SW480 (cell line): ENCODE measurements around the gene EYA2.

Source experiments
- DNase-seq: peaks from one replicate; pipeline ENCODE4 v3.0.0-alpha.2; 2016; ENCODE audit warnings: low spot score

Gene EYA2

DNA sequence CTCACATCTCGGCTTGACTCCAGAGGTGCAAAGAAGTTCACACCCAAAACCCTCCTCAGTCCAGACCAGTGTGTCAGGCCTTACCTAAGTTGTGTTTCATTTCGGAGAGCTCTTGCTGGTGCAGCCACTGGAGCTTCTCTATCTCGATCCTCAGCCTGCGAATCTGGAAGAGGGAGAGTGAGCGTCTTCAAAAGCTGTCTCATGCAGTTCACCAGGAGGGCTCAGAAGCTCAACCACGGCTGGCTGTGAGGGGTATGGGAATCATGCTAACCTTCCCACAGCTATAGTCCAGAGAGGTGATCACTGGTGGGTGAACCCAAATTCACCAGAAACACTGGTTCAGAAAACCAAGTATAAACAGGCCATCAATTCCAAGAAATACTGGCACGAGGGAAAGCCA is 332.5 kb downstream of the EYA2 start:
- no peak for DNase-seq

DNA sequence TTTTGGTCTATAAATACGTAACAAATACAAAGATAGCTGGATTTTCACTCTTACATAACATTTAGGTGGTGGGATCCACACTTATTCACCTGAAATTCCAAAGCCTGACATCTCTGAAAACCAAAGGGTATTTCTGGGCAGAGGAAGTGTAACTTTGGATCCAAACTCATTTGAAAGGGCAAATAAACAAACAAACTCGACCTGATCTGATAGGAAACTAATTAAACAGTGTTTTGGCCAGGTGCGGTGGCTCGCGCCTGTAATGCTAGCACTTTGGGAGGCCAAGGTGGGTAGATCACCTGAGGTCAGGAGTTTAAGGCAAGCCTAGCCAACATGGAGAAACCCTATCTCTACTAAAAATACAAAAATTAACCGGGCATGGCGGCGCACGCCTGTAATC is 332.9 kb downstream of the EYA2 start:
- no peak for DNase-seq

DNA sequence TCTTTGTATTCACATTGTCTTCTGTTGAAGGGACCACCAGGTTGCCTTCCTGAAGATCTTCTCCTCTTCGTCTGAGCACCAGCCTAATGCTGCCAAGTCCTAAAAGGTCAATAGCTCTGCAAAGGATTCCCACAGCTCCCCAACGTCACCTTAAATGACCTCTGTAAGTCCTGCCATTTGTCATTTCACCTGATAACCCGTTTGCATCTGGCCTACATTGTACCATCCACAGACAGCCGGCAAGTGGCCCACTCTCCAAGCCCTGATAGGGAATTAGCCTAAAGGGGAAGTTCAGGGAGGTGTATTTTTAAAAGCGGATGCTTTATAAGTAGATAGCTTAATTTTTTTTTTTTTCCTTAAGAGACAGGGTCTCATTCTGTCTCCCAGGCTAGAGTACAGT is 334.0 kb downstream of the EYA2 start:
- no peak for DNase-seq

DNA sequence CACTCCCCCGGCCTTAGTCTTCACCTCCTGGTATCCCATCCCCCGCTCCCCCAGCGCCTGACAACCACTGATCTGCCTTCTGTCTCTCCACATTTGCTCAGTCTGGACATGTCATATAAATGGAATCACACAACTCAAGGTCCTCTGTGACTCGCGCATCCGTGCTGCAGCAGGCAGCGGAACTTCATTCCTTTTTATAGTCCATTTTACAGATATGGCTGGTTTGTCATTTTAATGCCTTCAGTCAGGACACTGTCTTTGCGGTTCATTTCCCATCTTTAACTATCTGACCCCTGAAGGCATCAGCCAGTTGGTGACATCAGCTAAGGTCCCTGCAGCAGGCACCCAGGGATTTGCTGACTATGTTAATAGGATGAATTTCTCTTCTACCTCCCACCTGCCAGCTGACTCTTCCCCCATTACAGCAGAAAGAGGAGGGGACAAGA is 336.2 kb downstream of the EYA2 start:
- no peak for DNase-seq

DNA sequence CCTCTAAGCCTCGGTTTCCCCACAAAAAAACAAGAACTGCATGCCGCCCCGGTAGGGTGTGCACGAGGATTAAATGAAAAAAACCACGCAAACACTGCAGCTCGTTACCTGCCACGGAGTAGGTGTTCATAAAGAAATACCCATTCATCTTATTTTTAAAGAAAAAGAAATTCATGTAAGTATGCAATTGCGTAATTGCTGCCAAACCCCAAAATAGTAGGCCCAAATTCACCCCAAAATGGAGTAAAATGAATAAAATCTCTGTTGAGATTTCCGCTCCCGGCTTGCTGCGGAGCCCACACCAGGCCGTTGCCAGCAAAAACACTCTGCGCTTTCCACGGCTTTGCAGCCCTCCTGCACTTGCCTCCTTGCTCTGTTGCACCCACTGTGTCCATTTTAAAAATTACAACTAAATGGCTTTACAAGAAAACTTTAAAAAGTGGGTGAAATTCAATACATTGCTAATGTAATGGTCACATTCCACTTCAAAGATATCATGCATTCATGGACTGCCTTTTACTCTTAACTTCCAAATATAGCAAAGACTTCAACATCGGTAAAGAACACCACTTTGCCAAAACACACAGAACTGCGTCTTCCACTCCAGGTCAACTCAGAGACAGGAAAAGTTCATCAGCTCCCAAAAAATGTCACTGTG is 336.9 kb downstream of the EYA2 start:
- DNase-seq: no peak

DNA sequence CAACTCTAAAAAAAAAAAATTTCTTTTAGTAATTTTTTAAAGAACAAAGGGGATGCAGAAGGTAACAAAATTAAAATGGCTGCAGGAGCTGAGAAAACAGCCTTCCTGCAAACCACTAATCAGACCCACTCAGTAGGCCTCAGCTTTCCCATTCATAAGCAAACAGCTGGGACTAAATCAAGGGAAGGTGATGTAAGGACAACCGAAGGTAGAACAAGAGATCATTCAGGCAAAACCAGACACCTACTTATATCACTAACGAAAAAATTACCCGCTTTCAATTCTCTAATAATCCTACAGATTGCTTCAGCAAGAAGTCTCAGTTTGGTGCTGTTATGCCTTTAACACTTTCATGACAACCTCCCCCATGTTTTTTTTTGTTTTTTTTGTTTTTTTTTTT is 337.9 kb downstream of the EYA2 start:
- DNase-seq: no peak

DNA sequence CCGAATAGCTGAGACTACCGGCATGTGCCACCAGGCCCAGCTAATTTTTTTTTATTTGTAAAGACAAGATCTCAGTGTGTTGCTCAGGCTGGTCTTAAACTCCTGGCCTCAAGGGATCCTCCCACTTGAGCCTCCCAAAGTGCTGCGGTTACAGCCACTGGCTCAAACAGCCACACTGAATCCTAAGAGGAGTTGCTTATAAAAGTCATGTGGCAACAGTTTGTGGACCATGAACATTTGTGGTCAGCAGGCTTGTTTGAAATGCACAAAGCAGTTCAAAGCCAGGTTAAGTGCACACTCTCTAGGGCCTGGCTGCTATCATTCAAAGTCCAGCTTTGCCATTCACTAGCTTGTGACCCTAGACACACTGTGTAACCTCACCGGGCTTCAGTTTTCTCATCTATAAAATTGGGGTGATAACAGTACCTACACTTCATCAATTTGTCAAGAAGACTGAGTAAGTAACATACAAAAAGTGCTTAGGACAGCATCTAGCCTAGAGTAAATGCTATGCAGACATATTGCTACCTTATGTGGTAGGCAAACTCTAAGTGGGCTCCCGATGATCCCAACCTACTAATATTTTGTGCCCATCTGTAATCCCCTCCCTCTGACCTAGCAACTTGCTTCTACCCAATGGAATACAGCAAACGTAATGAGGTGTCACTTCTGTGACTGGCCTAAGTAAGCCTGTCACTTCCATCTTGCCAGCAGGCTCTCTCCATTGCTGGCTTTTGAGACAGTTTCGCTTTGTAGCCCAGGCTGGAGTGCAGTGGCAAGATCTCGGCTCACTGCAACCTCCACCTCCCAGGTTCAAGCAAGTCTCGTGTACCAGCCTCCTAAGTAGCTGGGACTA is 338.9 kb downstream of the EYA2 start:
- peak; percentile 39 for DNase-seq

DNA sequence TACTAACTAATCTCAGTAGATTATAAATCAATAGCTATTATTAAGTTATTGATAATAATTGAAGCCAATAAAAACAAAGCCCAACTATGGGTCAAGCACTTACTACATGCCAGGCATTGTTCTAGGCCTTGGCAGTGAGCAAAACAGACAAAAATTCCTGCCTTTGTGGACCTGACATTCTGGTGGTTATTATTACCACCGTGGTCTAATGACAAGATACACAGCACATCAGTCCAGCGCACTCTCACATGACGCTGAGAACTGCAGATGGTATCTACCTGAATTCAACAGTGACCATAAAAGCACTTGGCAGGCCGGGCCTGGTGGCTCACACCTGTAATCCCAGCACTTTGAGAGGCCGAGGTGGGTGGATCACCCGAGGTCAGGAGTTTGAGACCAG is 340.5 kb downstream of the EYA2 start:
- DNase-seq: no peak

DNA sequence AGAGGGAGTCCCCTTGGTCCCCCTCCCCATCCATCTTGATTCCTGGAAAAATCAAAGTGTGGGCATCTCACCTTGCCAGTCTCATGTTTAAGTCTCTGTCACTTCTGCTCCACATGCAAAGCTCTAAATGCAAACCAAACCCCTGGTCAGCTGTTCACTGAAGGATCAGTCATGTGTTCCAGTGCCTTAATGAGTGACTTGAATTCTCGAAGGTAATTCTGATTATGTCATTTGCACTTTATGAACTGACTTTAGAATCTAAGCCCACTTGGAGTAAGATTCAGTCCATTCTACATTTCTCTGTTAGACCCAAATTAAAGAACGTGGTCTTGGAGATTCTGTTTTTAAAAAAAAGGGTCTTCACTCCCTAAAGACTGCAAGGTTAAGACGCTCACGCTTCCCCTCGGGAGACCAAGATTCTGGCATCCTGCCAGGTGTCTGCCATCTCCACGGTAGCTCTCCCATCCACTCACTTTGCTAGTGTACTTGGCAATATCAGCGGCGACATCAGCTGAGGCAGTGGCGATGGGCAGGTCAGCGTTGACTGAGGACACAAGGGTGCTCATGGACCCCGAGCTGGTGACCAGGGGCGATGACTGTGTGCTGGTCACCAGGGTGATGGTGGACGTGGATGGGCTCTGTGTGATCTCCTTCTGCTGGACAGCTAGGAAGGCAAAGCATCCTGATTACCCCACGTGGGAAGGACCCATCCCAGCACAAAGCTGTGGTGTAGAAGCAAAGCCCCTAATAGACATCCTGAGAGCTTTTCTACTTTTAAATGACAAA is 341.4 kb downstream of the EYA2 start:
- no peak for DNase-seq

DNA sequence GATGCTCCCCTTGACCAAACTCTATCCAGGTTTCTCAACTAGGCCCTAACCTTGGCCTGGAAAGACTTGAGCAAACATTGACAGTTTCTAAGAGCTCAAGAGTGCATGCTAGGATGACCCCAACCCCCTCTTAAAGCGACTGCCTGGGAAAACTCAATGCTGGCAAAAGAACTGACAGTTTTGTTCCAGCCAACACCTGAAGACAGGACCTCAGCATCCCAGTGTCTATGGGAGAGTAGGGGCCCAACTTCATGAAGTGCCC is 341.9 kb downstream of the EYA2 start:
- no peak for DNase-seq

DNA sequence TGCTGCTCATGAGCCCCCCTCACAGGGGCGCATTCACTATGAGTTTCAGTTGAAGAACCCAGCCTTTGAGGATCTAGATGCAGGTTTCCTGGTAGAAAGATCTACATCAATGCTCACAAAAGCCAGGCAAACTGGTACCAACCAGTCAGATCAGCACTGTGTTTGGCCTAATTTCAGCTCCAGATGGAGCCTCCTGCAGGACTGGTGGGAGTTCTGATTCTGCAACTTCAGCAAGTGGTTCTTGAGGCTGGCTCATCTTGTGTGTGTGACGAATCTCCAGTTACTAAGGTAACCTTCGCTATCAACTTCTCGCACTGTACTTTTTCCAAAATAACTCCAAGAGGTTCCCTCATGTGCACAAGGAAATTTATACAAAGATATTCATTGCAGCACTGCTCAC is 343.1 kb downstream of the EYA2 start:
- DNase-seq: no peak
